HL-60 (cell line): ENCODE data around the gene AKAP6.
"Not testable (repeated sequence)": the region's sequence is repeated elsewhere in the genome, so short reads cannot be mapped to it uniquely, and the experiment has no call there.

Experiments used
- CTCF ChIP-seq: IDR thresholded peaks from one replicate; pipeline ENCODE4 v1.5.1; 2011; ENCODE audit warnings: low read length, control low read depth, inconsistent platforms; ENCODE audit not compliant: insufficient read depth
- POLR2AphosphoS5 ChIP-seq: IDR thresholded peaks from 2 replicates; pipeline ENCODE4 v1.6.1; 2012; ENCODE audit warnings: low read depth
- REST ChIP-seq: IDR thresholded peaks from 2 replicates; pipeline ENCODE4 v1.6.1; 2012; ENCODE audit warnings: low read depth; ENCODE audit not compliant: insufficient replicate concordance
- SPI1 ChIP-seq: IDR thresholded peaks from 2 replicates; pipeline ENCODE4 v1.6.1; 2012; ENCODE audit warnings: low read depth, mild to moderate bottlenecking, borderline replicate concordance

- TF ChIP-seq POLR2AphosphoS5, CTCF, REST, SPI1: not testable (repeated sequence)
These were observed 58.2 kb downstream of the AKAP6 start for GRCh38 chr14:32387295-32387694.
